Measurements from ENCODE around the gene DMD.

Gene DMD

DNA sequence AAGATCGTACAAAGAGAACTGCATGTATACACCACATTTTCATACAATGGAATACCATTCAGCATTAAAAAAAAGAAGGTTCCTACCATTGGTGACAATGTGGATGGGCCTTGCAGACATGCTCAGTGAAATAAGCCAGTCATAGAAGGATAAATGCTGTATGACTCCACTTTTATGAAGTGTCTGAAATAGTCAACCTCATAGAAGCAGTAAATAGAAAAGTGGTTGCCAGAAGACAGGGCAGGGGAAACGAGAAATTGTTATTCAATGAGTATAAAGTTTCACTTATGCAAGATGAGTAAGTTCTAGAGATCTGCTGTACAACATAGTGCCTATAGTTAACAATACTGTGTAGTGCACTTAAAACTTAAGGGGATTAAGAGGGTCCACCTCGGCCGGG lies 1882.1 kb downstream of the DMD start:
- TF ChIP-seq, protein P1, sequence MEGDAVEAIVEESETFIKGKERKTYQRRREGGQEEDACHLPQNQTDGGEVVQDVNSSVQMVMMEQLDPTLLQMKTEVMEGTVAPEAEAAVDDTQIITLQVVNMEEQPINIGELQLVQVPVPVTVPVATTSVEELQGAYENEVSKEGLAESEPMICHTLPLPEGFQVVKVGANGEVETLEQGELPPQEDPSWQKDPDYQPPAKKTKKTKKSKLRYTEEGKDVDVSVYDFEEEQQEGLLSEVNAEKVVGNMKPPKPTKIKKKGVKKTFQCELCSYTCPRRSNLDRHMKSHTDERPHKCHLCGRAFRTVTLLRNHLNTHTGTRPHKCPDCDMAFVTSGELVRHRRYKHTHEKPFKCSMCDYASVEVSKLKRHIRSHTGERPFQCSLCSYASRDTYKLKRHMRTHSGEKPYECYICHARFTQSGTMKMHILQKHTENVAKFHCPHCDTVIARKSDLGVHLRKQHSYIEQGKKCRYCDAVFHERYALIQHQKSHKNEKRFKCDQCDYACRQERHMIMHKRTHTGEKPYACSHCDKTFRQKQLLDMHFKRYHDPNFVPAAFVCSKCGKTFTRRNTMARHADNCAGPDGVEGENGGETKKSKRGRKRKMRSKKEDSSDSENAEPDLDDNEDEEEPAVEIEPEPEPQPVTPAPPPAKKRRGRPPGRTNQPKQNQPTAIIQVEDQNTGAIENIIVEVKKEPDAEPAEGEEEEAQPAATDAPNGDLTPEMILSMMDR (IDR thresholded peaks at IDR 0.05; ENCODE audit: low read depth, low read length) = no peak
- H3K4me3 ChIP-seq (ENCODE audit: low read depth, low read length) = no peak overlapping the region

DNA sequence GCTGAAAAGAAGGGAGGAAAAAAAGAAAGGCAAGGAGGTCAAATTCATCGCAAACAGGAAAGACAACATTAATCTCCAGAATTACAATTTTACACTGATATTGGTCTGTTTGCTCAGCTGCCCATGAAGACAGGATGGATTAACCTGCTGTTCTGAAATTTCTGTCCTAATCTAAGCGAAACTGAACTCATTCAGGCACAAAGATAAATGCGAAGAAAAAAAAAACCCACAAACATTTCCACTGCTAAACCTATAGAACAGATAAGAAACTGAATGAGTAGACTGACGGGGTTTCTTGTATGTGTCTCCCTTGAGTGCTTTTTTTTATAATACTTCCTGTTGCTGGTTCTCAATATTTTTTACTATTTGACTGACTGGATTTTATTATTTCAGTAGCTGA lies 1887.7 kb downstream of the DMD start:
- TF ChIP-seq, protein P1 (IDR thresholded peaks at IDR 0.05; ENCODE audit: low read depth, low read length) = no peak
- no peak overlapping the region for H3K4me3 ChIP-seq (ENCODE audit: low read depth, low read length)

DNA sequence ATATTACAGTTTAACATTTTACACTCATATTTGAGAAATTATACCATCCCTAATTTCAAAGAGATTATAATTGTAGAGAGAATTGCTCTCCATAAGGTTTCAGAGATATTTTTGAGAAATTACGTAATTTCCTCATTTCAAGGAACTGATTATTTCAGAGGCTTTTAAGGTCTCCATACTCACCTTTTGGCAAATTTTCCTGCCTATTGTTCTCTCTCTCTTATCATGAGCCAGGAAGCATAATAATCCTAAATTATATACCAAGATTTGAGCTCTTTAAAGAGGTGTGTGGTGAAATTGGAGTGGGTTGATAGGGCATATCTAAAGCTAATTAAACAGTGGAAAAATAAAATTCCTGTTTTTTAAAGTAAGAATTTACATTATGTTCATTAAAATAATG lies 1890.6 kb downstream of the DMD start:
- no peak overlapping the region for H3K4me3 ChIP-seq (ENCODE audit: low read depth, low read length)
- TF ChIP-seq, protein P1 (IDR thresholded peaks at IDR 0.05; ENCODE audit: low read depth, low read length) = no peak

DNA sequence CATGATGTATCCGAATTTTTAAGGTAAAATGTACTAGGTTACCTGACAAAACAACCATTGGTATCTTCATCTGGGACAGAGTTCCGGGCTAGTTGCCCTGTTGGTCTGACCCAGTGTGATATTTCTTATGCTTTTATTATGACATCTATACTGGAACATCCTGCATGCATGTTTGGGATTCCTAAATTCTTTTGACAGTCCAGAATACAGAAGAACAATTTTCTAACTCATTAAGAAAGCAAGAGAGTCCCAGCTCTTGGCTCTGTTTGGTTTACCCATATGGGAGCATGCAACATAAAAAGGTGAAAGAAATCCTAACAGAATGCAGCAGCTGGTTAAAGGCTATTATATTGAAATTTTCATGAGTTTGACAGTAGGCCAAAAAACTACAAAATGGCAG lies 1891.8 kb downstream of the DMD start:
- TF ChIP-seq, protein P1 (IDR thresholded peaks at IDR 0.05; ENCODE audit: low read depth, low read length) = no peak
- H3K4me3 ChIP-seq (ENCODE audit: low read depth, low read length) = no peak overlapping the region

DNA sequence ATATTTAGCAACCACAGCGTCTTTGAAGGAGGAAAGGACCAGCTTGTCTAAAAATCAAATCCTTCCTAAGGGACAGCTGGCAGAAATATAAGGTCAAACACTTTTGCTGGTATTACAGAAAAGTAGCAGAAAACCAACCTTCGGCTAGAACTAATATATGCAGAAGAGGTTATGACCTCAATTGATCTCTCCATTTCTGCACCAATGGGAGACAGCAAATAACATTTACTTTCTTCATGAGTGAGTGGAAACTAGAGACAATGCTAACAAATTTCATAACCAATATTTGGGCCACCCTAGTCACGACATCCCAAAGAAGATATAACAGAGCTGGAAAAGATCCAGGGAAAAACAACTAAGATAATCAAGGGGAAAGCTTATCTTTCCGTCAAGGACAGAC lies 1892.5 kb downstream of the DMD start:
- TF ChIP-seq, protein P1 (IDR thresholded peaks at IDR 0.05; ENCODE audit: low read depth, low read length) = no peak
- H3K4me3 ChIP-seq (ENCODE audit: low read depth, low read length) = no peak overlapping the region

DNA sequence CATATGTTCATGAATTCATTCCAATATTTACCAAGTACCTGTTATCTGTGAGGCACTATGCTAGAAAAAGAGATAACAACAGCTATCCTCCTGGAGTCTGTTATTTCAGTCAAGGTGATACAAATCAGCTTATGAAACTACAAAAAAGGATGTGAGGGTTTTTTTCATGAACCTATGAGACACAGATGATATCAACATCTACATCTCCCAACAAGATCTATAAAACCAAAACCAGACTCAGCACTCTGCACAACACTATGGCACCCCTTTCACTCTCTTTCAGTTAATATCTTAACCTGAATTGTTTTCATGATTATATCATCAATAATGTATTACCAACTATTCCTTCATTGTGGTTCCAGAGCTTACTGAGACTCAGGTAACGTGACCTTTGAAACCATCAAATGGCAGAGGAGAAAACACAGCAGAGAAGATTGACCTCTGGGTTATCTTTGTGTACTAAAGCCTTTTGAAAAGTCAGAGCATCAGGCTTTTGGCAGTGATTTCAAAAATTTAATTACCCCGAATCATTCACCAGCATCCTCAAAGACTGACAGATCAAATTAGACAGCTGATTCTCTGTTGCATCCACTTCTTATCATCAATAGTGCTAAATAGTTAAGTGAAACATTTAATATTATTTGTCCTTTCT lies 1894.9 kb downstream of the DMD start:
- no peak overlapping the region for H3K4me3 ChIP-seq (ENCODE audit: low read depth, low read length)
- TF ChIP-seq, protein P1 (IDR thresholded peaks at IDR 0.05; ENCODE audit: low read depth, low read length) = no peak

DNA sequence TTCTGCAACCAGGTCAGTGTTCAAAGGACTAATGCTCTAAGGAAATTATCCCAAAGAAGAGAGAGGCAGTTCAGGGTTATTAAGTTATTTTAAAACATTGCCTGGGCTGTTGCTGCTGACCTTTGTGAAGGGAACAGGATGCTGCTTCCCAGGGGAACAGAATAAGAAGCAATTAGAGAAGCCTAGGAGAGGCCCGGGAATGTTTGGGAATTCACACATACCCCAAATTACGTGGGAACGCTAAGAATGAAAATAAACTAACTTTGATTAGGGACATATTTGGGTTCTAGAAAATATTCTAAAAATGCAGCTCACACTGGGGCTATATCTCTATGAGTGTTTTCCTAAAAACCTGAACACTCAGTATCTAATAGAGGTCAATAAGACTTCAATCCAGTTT lies 1896.4 kb downstream of the DMD start:
- H3K4me3 ChIP-seq (ENCODE audit: low read depth, low read length) = no peak overlapping the region
- TF ChIP-seq, protein P1 (IDR thresholded peaks at IDR 0.05; ENCODE audit: low read depth, low read length) = no peak

Data from WI38 (cell line).